HCT116 (cell line): ENCODE measurements around the gene FARSA. TPM values are rescaled to one million over a fixed set of nuclear protein-coding genes. Genes with fewer than 3 reads are reported as not detected.

ENCODE experiments used
- ATAC-seq: fragments of 200-7000 bp; cut with Tn5 transposase; 2 replicates; pipeline ENCODE4 v1.9.1; 2020; ENCODE audit warnings: mild to moderate bottlenecking, moderate library complexity
- BruUV-seq: library from RNA; stranded (reverse); fragments of 400-500 nt; replicated peaks from 2 replicates; lab custom pipeline; 2021; lab: Mats Ljungman, UMichigan
- CTCF ChIA-PET: fragments of 300-600 bp; sonication (Branson Sonifier 250); formaldehyde crosslinking; loops from one replicate; lab custom pipeline; 2021; ENCODE audit warnings: antibody characterized with exemption; lab: Charles Lee
- POLR2A ChIA-PET: fragments of 300-600, 350-600 bp; sonication (Branson Sonifier 250); formaldehyde crosslinking; loops from one replicate; lab custom pipeline; 2021; ENCODE audit warnings: antibody characterized with exemption; lab: Charles Lee
- RAD21 ChIA-PET, 2 experiments: fragments of 300-600 bp; sonication (Branson Sonifier 250); formaldehyde crosslinking; loops; one replicate each; lab custom pipeline; 2023; ENCODE audit warnings: low total read pairs in 2 of 2; ENCODE audit not compliant: uncharacterized antibody in 2 of 2, unreplicated experiment in 2 of 2, low non-redundant PET in 1 of 2; lab: Charles Lee
- DNase-seq: peaks from one replicate; pipeline ENCODE4 v3.0.0-alpha.2; 2010; ENCODE audit warnings: low read depth, low spot score
- H2AFZ ChIP-seq: fragments of 200-600 bp; shearing (Covaris generic), sonication (generic); 2 replicates; pipeline ENCODE4 v1.6.1; 2017; ENCODE audit warnings: low read depth, mixed run types, mixed read lengths, antibody characterized with exemption, low read length; ENCODE audit not compliant: poor library complexity, severe bottlenecking
- H3K27ac ChIP-seq: 2 replicates; pipeline ENCODE4 v1.5.1; 2012; ENCODE audit warnings: low read depth, low read length
- H3K27me3 ChIP-seq: fragments of 200-600 bp; sonication (generic); 2 replicates; pipeline ENCODE4 v1.6.1; 2016; ENCODE audit warnings: mixed run types, low read length, mixed read lengths; ENCODE audit not compliant: insufficient read depth
- H3K36me3 ChIP-seq, 2 experiments: fragments of 200-500 bp in 1 of 2; fragments of 200-600 bp in 1 of 2; sonication (Bioruptor generic) in 1 of 2; sonication (generic) in 1 of 2; 2 replicates each; pipeline versions ENCODE4 v1.5.1 to v1.6.1; 2014 to 2016; ENCODE audit warnings: low read length in 2 of 2, inconsistent platforms in 1 of 2, mixed read lengths in 1 of 2, mixed run types in 1 of 2; ENCODE audit not compliant: insufficient read depth in 2 of 2, control insufficient read depth in 1 of 2
- H3K4me1 ChIP-seq, 2 experiments: fragments of 200-600 bp in 1 of 2; sonication (generic) in 1 of 2; 2 replicates each; pipeline versions ENCODE4 v1.5.1 to v1.6.1; 2012 to 2017; ENCODE audit warnings: low read length in 2 of 2, inconsistent platforms in 1 of 2, mild to moderate bottlenecking in 1 of 2, mixed read lengths in 1 of 2, mixed run types in 1 of 2, moderate library complexity in 1 of 2; ENCODE audit not compliant: insufficient read depth in 2 of 2, control insufficient read depth in 1 of 2
- H3K4me2 ChIP-seq: fragments of 200-600 bp; sonication (generic); 2 replicates; pipeline ENCODE4 v1.6.1; 2017; ENCODE audit warnings: mixed run types, low read length, mixed read lengths
- H3K4me3 ChIP-seq, 2 experiments: fragments of 200-600 bp in 1 of 2; sonication (generic) in 1 of 2; replicated peaks in 1 of 2; 2 replicates each; pipeline ENCODE4 v1.5.1; 2011 to 2016; ENCODE audit warnings: low read length in 2 of 2, control low read depth in 1 of 2, low read depth in 1 of 2, mild to moderate bottlenecking in 1 of 2, mixed read lengths in 1 of 2, mixed run types in 1 of 2
- H3K79me2 ChIP-seq: fragments of 200-600 bp; sonication (generic); 2 replicates; pipeline ENCODE4 v1.6.1; 2017; ENCODE audit warnings: mild to moderate bottlenecking, mixed run types, low read length, moderate library complexity, mixed read lengths; ENCODE audit not compliant: insufficient read depth
- H3K9ac ChIP-seq: fragments of 200-600 bp; sonication (generic); 2 replicates; pipeline ENCODE4 v1.6.1; 2016; ENCODE audit warnings: low read length, mixed read lengths
- H3K9me2 ChIP-seq: fragments of 200-600 bp; sonication (generic), shearing (Covaris generic); 2 replicates; pipeline ENCODE4 v1.6.1; 2017; ENCODE audit warnings: mixed run types, mild to moderate bottlenecking, moderate library complexity; ENCODE audit not compliant: insufficient read depth
- H3K9me3 ChIP-seq, 2 experiments: fragments of 200-500 bp in 1 of 2; fragments of 200-600 bp in 1 of 2; sonication (Bioruptor generic) in 1 of 2; sonication (generic) in 1 of 2; 2 replicates each; pipeline ENCODE4 v1.6.1; 2014 to 2017; ENCODE audit warnings: low read length in 2 of 2, mixed read lengths in 2 of 2, inconsistent platforms in 1 of 2, low read depth in 1 of 2, mild to moderate bottlenecking in 1 of 2, mixed run types in 1 of 2, moderate library complexity in 1 of 2; ENCODE audit not compliant: control insufficient read depth in 1 of 2, insufficient read depth in 1 of 2
- H4K20me1 ChIP-seq: fragments of 200-600 bp; sonication (generic), shearing (Covaris generic); 2 replicates; pipeline ENCODE4 v1.6.1; 2017; ENCODE audit warnings: mixed run types, mild to moderate bottlenecking, moderate library complexity; ENCODE audit not compliant: insufficient read depth
- EGR1 ChIP-seq: IDR thresholded peaks from 2 replicates; pipeline ENCODE4 v1.6.1; 2012; ENCODE audit warnings: low read depth
- EZH2 ChIP-seq: fragments of 200-600 bp; sonication (generic); IDR thresholded peaks from 2 replicates; pipeline ENCODE4 v1.6.1; 2017; ENCODE audit warnings: antibody characterized with exemption, mixed run types
- EZH2phosphoT487 ChIP-seq: fragments of 200-600 bp; IDR thresholded peaks from 2 replicates; pipeline ENCODE4 v1.6.1; 2018; ENCODE audit warnings: antibody characterized with exemption, borderline replicate concordance
- FOSL1 ChIP-seq: IDR thresholded peaks from 2 replicates; pipeline ENCODE4 v1.6.1; 2012; ENCODE audit warnings: low read depth
- JUND ChIP-seq: IDR thresholded peaks from 2 replicates; pipeline ENCODE4 v1.6.1; 2012
- POLR2A ChIP-seq: IDR thresholded peaks from 2 replicates; pipeline ENCODE4 v1.7.0; 2011; ENCODE audit warnings: borderline replicate concordance; ENCODE audit not compliant: insufficient read depth, insufficient read length; ENCODE audit errors: extremely low read depth
- POLR2AphosphoS5 ChIP-seq: IDR thresholded peaks from 2 replicates; pipeline ENCODE4 v1.6.1; 2011; ENCODE audit warnings: mild to moderate bottlenecking, low read depth, low read length, moderate library complexity
- RAD21 ChIP-seq: IDR thresholded peaks from 2 replicates; pipeline ENCODE4 v1.6.1; 2012; ENCODE audit warnings: low read depth, mild to moderate bottlenecking
- SP1 ChIP-seq: IDR thresholded peaks from 2 replicates; pipeline ENCODE4 v1.6.1; 2012; ENCODE audit warnings: low read depth
- YY1 ChIP-seq: IDR thresholded peaks from 2 replicates; pipeline ENCODE4 v1.6.1; 2011; ENCODE audit warnings: low read length, low read depth, moderate library complexity, mild to moderate bottlenecking; ENCODE audit not compliant: insufficient replicate concordance; ENCODE audit errors: extremely low read depth
- ZFX ChIP-seq: fragments of 450-650 bp; IDR thresholded peaks from 2 replicates; pipeline ENCODE4 v1.6.1; 2017
- intact Hi-C: fragments of 100-400 bp; cut with micrococcal nuclease; formaldehyde crosslinking; loops from 2 replicates; pipeline ENCODE4 v1.10.0; 2022
- total RNA-seq: library from RNA; stranded (reverse); gene quantifications from one replicate; pipeline ENCODE4 v1.2.1, GENCODE V29; 2021; ENCODE audit not compliant: unreplicated experiment
- TF ChIP-seq, protein P1 (sequence below): IDR thresholded peaks from 2 replicates; pipeline ENCODE4 v1.6.1; 2012; ENCODE audit warnings: low read depth
- TF ChIP-seq, protein P2 (sequence below): IDR thresholded peaks from 2 replicates; pipeline ENCODE4 v1.6.1; 2012
- TF ChIP-seq, protein P3 (sequence below), 3 experiments: fragments of 200-600 bp in 1 of 3; sonication (generic) in 1 of 3; IDR thresholded peaks in 2 of 3; conservative IDR thresholded peaks in 1 of 3; 2 replicates each; pipeline ENCODE4 v1.5.1; 2012 to 2017; ENCODE audit warnings: low read depth in 2 of 3, low read length in 2 of 3, antibody characterized with exemption in 1 of 3, borderline replicate concordance in 1 of 3, control low read depth in 1 of 3, mild to moderate bottlenecking in 1 of 3, mixed read lengths in 1 of 3, mixed run types in 1 of 3, moderate library complexity in 1 of 3; ENCODE audit not compliant: insufficient read depth in 1 of 3
- TF ChIP-seq, protein P4 (sequence below): IDR thresholded peaks from 2 replicates; pipeline ENCODE4 v1.6.1; 2012
- TF ChIP-seq, protein P5 (sequence below): IDR thresholded peaks from 2 replicates; pipeline ENCODE4 v1.6.1; 2011; ENCODE audit warnings: mild to moderate bottlenecking, low read length, moderate library complexity; ENCODE audit not compliant: insufficient replicate concordance; ENCODE audit errors: extremely low read depth

The FARSA gene
- total RNA-seq, 1 experiment from 2014 or later, result 129 TPM

DNA sequence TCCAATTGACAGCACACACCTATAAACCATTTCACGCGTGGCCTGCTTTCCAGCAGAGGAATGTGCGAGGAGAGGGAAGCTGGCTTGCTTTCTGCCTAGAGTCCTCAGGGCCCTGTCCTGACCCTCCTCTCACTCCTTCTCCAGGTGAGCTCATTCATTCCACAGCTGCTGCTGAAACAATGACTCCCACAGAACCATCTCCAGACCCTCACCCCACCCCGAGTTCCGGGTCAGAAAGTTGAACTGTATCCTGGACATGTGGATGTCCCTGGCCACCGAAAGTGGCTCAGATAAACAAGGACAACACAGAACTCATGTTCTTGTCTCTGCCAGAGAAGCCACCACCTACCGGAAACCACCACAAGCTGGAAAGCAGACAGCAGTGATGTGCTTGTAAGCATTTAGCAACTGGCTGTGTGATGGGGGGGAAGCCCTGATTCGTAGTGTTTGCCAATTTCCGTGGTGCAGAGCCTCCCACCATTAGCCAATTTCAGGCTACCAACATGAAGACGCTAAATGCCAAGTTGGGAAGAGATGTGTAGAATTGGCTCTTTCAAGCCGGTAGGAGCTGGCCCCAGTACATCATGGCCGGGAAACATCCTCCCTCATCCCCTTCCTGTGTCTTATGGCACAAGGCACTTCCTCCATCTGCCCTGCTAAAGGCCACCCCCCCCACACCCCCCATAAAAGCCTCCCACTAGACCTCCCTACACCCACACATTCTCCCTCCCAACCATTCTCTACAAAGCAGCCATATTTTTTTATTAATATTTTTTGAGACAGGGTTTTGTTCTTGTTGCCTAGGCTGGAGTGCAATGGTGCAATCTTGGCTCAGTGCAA is 19.4 kb downstream of the FARSA start (continued):
- TF ChIP-seq, protein P1, sequence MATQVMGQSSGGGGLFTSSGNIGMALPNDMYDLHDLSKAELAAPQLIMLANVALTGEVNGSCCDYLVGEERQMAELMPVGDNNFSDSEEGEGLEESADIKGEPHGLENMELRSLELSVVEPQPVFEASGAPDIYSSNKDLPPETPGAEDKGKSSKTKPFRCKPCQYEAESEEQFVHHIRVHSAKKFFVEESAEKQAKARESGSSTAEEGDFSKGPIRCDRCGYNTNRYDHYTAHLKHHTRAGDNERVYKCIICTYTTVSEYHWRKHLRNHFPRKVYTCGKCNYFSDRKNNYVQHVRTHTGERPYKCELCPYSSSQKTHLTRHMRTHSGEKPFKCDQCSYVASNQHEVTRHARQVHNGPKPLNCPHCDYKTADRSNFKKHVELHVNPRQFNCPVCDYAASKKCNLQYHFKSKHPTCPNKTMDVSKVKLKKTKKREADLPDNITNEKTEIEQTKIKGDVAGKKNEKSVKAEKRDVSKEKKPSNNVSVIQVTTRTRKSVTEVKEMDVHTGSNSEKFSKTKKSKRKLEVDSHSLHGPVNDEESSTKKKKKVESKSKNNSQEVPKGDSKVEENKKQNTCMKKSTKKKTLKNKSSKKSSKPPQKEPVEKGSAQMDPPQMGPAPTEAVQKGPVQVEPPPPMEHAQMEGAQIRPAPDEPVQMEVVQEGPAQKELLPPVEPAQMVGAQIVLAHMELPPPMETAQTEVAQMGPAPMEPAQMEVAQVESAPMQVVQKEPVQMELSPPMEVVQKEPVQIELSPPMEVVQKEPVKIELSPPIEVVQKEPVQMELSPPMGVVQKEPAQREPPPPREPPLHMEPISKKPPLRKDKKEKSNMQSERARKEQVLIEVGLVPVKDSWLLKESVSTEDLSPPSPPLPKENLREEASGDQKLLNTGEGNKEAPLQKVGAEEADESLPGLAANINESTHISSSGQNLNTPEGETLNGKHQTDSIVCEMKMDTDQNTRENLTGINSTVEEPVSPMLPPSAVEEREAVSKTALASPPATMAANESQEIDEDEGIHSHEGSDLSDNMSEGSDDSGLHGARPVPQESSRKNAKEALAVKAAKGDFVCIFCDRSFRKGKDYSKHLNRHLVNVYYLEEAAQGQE, result no peak
- TF ChIP-seq POLR2AphosphoS5 (no peak), POLR2A (no peak), SP1 (no peak), RAD21 (no peak)
- TF ChIP-seq, protein P2, sequence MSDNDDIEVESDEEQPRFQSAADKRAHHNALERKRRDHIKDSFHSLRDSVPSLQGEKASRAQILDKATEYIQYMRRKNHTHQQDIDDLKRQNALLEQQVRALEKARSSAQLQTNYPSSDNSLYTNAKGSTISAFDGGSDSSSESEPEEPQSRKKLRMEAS, result no peak

DNA sequence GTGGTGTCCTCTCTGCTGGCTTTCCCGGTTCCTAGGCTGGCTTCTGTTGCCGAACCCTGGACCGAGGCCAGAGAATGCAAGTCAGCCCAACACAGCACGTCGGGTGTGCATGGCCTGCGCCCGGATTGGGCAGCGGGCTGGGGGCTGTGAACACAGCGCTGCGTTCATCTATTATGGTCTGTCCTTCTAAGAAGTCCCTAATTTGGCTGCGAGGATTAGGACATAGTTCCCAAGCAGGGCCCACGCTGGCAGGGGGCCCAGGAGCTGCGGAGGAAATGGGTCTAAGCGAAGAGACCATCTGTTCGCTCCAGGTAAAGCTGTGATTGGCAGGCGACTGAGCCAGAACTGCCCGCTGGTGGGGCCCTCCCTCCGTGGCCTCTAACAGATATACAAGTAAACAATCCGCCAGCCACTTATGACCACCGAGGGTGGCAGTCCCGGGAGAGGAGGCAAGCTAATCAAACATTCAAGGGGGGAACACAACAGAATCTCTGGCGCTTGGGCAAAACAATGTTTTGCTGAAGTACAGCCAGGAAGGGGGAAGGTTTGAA is 20.4 kb downstream of the FARSA start:
- intact Hi-C loops, result no loop called here
- ChIA-PET CTCF (no interaction called here), POLR2A (no interaction called here), RAD21 (no interaction called here)
- no peak for DNase-seq
- Histone ChIP-seq H3K9me3 (no peaks in the 10 kb centered on the region), H3K4me2 (no peak overlapping the region), H3K4me3 (no peak overlapping the region), H3K79me2 (no peaks in the 10 kb centered on the region), H3K27me3 (no peaks in the 10 kb centered on the region), H2AFZ (no peak overlapping the region), H3K9me2 (no peaks in the 10 kb centered on the region), H3K36me3 (no peaks in the 10 kb centered on the region), H4K20me1 (no peaks in the 10 kb centered on the region), H3K4me1 (no peaks in the 10 kb centered on the region), H3K27ac (no peak overlapping the region), H3K9ac (no peak overlapping the region)
- BruUV-seq, result no TSS peak
- no peak for ATAC-seq
- TF ChIP-seq EZH2phosphoT487, result no peak
- no peak for TF ChIP-seq JUND
- no peak for TF ChIP-seq EGR1
- TF ChIP-seq FOSL1, result no peak
- no peak for TF ChIP-seq EZH2
- TF ChIP-seq YY1, result no peak
- TF ChIP-seq, protein P3, sequence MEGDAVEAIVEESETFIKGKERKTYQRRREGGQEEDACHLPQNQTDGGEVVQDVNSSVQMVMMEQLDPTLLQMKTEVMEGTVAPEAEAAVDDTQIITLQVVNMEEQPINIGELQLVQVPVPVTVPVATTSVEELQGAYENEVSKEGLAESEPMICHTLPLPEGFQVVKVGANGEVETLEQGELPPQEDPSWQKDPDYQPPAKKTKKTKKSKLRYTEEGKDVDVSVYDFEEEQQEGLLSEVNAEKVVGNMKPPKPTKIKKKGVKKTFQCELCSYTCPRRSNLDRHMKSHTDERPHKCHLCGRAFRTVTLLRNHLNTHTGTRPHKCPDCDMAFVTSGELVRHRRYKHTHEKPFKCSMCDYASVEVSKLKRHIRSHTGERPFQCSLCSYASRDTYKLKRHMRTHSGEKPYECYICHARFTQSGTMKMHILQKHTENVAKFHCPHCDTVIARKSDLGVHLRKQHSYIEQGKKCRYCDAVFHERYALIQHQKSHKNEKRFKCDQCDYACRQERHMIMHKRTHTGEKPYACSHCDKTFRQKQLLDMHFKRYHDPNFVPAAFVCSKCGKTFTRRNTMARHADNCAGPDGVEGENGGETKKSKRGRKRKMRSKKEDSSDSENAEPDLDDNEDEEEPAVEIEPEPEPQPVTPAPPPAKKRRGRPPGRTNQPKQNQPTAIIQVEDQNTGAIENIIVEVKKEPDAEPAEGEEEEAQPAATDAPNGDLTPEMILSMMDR (IDR thresholded peaks at IDR 0.05 in 2 of 3, conservative IDR thresholded peaks at IDR 0.05 in 1 of 3; ENCODE audit: borderline replicate concordance in 1 of 3, insufficient read depth in 1 of 3, low read depth in 2 of 3, low read length in 2 of 3), result no peak
- TF ChIP-seq, protein P4, sequence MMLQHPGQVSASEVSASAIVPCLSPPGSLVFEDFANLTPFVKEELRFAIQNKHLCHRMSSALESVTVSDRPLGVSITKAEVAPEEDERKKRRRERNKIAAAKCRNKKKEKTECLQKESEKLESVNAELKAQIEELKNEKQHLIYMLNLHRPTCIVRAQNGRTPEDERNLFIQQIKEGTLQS, result no peak
- TF ChIP-seq POLR2AphosphoS5, result no peak
- TF ChIP-seq ZFX, result no peak
- TF ChIP-seq, protein P5, sequence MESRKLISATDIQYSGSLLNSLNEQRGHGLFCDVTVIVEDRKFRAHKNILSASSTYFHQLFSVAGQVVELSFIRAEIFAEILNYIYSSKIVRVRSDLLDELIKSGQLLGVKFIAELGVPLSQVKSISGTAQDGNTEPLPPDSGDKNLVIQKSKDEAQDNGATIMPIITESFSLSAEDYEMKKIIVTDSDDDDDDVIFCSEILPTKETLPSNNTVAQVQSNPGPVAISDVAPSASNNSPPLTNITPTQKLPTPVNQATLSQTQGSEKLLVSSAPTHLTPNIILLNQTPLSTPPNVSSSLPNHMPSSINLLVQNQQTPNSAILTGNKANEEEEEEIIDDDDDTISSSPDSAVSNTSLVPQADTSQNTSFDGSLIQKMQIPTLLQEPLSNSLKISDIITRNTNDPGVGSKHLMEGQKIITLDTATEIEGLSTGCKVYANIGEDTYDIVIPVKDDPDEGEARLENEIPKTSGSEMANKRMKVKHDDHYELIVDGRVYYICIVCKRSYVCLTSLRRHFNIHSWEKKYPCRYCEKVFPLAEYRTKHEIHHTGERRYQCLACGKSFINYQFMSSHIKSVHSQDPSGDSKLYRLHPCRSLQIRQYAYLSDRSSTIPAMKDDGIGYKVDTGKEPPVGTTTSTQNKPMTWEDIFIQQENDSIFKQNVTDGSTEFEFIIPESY, result no peak
